ENCODE data around the gene PDC. TPM values are rescaled to one million over a fixed set of nuclear protein-coding genes. Genes with fewer than 3 reads are reported as not detected.

Gene PDC
- total RNA-seq, result not detected in 2 replicates

DNA sequence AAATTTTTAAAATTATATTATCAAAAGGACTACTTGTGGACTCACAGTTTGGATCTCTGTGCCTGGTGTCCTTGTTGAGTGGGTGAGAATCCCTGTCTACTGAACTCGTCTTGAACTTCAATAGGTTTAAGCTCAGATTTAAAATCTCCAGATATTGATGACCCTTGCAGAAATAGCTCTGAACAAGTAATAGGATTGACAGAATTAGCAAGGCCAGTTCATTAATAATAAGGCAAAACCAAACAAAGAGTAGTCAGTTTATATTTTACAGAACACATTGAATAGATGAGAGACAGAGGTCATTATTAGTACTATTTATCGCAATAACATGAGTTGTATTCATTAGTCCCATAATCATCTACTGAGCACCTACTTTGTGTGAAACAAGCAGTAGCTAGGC lies at the start of gene PDC:
Gene PDC, minus strand, starts transcription at position 101 of the 400 bp plus-strand sequence. CDS start 11,655 bp downstream, outside the sequence.

Other genes with a start within 250 kb of the PDC start
- gene PRG4, start 164.8 kb downstream of the PDC start, total RNA-seq, result under 0.01 TPM in 1 of 2 replicates, not detected in the other
- 81.6 and 91.4 TPM in 2 replicates for gene TPR, start 85.9 kb downstream of the PDC start, total RNA-seq
- 14.7 and 20.9 TPM in 2 replicates for gene ODR4, start 85.3 kb downstream of the PDC start, total RNA-seq
- 3.4 and 5.9 TPM in 2 replicates for gene PTGS2, start 219.3 kb upstream of the PDC start, total RNA-seq

Measured in dermis lymphatic vessel endothelial cell (primary cell).